ENCODE measurements around the gene OTOP3. TPM values are rescaled to one million over a fixed set of nuclear protein-coding genes. Genes with fewer than 3 reads are reported as not detected.

OTOP3 gene
- total RNA-seq, 4 donors from 2014 or later: 1.6 to 3.8 TPM; not detected in 2

DNA sequence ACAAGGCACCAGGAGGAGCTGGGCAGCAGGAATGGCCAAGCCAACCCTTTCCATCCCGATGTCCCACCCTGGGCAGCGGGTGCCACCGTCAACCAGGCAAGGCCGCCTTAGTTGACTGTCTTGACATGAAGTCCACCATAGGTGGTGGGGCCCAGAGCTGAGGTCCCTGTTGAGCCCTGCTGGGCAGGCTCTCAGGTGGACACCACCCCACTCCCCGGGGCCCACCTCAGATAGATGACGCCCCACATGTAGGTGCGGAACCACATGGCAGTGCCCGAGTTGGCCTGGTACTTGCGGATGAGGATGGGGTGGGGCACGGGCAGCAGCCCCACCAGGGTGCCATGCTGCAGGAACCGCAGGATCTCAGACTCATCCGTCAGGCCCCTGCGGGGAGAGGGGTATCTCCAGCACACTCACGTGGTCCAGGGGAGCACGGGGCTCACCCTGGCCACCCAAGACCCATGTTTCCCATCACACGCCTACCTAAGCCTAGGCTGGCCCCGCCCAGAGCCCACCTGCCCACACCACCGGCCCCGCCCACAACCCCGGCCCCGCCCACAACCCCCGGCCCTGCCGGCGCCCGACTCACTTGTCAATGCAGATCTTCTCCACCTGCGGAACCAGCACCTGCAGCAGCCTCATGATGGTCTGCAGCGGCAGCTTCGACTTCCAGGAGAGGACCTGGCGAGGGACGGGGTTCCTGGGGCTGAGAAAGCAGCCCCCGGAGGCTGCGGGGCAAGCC, 16.2 kb downstream of the OTOP3 start:
- no peak overlapping the region for H3K4me3 ChIP-seq
- WGBS, 2 donors (ENCODE audit: low coverage in 1 of 2): 83% methylated on average over 26 of the region's 32 CpGs; no CpG with 5 or more reads in 1 of the 2 donors
- TF ChIP-seq EP300 (IDR thresholded peaks at IDR 0.05; ENCODE audit: low read depth) (no peak), POLR2AphosphoS5 (IDR thresholded peaks at IDR 0.05) (no peak), POLR2A (IDR thresholded peaks at IDR 0.05) (no peak)
- TF ChIP-seq, protein P1, sequence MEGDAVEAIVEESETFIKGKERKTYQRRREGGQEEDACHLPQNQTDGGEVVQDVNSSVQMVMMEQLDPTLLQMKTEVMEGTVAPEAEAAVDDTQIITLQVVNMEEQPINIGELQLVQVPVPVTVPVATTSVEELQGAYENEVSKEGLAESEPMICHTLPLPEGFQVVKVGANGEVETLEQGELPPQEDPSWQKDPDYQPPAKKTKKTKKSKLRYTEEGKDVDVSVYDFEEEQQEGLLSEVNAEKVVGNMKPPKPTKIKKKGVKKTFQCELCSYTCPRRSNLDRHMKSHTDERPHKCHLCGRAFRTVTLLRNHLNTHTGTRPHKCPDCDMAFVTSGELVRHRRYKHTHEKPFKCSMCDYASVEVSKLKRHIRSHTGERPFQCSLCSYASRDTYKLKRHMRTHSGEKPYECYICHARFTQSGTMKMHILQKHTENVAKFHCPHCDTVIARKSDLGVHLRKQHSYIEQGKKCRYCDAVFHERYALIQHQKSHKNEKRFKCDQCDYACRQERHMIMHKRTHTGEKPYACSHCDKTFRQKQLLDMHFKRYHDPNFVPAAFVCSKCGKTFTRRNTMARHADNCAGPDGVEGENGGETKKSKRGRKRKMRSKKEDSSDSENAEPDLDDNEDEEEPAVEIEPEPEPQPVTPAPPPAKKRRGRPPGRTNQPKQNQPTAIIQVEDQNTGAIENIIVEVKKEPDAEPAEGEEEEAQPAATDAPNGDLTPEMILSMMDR (IDR thresholded peaks at IDR 0.05): no peak
- in situ Hi-C loops (cut with MboI; ENCODE audit: low pct_ligation_motif_present in 1 of 4, low pct_unique_long_range_greater_than_20kb in 1 of 4, low sequenced_read_pairs in 3 of 4): loop anchor here in 1 of 4 donors (25.0 kb wide), 1 partner anchor 235 kb away; the partner anchor contains the start of gene SUMO2
- H3K36me3 ChIP-seq: no peaks in the 10 kb centered on the region
- no peaks in the 10 kb centered on the region for H3K9me3 ChIP-seq
- no peak overlapping the region for H3K27ac ChIP-seq
- H3K4me1 ChIP-seq: peaks cover 0 to 7% (median 2%) of the 10 kb centered on the region in 4 donors
- no peak for DNase-seq
- intact Hi-C loops (cut with DNase I; ENCODE audit: low total_unique reads): no loop called here
- H3K27me3 ChIP-seq: peaks cover 8% of the 10 kb centered on the region

DNA sequence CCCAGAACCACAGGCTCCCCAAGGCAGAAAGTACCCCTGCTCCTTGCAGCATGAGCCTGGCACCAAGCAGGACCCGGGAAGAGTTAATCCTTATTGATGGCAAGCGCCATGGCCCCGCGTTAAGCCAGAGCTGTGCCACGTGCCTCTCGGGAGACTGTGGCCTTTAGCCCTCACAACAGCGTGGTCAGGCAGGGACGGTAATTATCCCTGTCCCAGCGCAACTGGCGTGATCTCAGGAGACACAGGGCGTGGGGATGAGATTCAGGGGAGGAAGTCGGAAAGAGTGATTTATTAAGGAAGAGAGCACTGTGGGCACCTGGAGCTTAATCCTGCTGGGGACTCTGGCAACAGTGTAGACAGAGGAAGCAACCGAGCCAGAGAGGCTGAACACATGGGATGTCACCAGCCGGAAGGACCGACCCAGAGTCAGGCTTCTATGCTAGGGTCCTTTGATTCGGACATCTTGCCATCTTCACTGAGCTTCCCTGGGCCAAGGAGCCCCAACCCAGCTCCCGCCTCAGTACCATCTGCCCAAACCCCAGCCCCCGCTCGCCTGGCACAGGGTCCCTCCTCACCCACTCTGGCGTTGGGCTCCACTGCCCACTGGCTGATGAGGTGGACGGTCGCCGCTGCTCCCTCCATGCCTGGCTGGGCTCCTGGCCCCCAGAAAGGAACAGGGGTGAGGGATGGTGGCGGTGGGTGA, 16.9 kb downstream of the OTOP3 start:
- peaks cover 8% of the 10 kb centered on the region for H3K27me3 ChIP-seq
- no peaks in the 10 kb centered on the region for H3K9me3 ChIP-seq
- H3K4me1 ChIP-seq: peaks cover 0 to 7% (median 2%) of the 10 kb centered on the region in 4 donors
- H3K27ac ChIP-seq: peak overlapping the region in 2 of 4 donors; percentile 8 to 35
- TF ChIP-seq, protein P1 (IDR thresholded peaks at IDR 0.05): no peak
- TF ChIP-seq EP300 (IDR thresholded peaks at IDR 0.05; ENCODE audit: low read depth): no peak
- no peak for TF ChIP-seq POLR2A (IDR thresholded peaks at IDR 0.05)
- no peak for TF ChIP-seq POLR2AphosphoS5 (IDR thresholded peaks at IDR 0.05)
- 66% methylated on average over 23 of the region's 24 CpGs; no CpG with 5 or more reads in 1 of the 2 donors for whole genome bisulfite sequencing, 2 donors (ENCODE audit: low coverage in 1 of 2)
- in situ Hi-C loops (cut with MboI; ENCODE audit: low pct_ligation_motif_present in 1 of 4, low pct_unique_long_range_greater_than_20kb in 1 of 4, low sequenced_read_pairs in 3 of 4) (loop anchor here in 1 of 4 donors (25.0 kb wide), 1 partner anchor 235 kb away; the partner anchor contains the start of gene SUMO2), intact Hi-C loops (cut with DNase I; ENCODE audit: low total_unique reads) (no loop called here)
- DNase-seq: no peak
- H3K36me3 ChIP-seq: no peaks in the 10 kb centered on the region
- no peak overlapping the region for H3K4me3 ChIP-seq

DNA sequence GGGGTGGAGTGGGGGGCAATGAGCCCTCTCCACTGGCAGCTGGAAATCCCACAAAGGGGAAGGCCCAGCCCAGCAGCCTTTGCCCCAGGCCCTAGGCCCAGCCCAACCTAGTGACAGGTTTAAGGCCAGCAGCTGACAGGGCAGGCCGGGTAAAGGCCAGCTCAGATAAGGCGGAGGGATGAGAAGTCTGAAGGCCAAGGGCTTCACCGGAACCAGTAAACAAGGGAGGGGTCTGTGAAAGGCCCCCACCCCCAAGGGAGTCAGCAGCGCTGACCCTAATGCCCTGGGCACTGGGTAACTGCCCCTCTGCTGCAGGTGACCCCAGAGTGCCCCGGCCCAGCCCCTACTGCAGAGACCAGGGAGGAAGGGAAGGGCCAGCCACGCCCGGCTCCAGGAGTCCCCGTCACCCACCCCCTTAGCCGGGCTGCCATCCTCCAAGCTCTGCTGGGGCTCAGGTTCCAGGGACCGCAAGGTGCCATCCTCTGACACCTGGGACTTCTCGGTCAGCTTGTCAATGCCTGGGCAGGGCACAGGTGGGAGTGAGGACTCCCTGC, 17.5 kb downstream of the OTOP3 start:
- no peak overlapping the region for H3K4me3 ChIP-seq
- peak; percentile 45 for DNase-seq
- peaks cover 8% of the 10 kb centered on the region for H3K27me3 ChIP-seq
- 65% methylated on average over 10 of the region's 11 CpGs; no CpG with 5 or more reads in 1 of the 2 donors for WGBS, 2 donors (ENCODE audit: low coverage in 1 of 2)
- TF ChIP-seq EP300 (IDR thresholded peaks at IDR 0.05; ENCODE audit: low read depth) (no peak), POLR2A (IDR thresholded peaks at IDR 0.05) (no peak), POLR2AphosphoS5 (IDR thresholded peaks at IDR 0.05) (no peak)
- TF ChIP-seq, protein P1 (IDR thresholded peaks at IDR 0.05): no peak
- H3K4me1 ChIP-seq: peaks cover 0 to 7% (median 2%) of the 10 kb centered on the region in 4 donors
- H3K27ac ChIP-seq: peak overlapping the region in 2 of 4 donors; percentile 8 to 35
- in situ Hi-C loops (cut with MboI; ENCODE audit: low pct_ligation_motif_present in 1 of 4, low pct_unique_long_range_greater_than_20kb in 1 of 4, low sequenced_read_pairs in 3 of 4) (loop anchor here in 1 of 4 donors (25.0 kb wide), 1 partner anchor 234 kb away; the partner anchor contains the start of gene SUMO2), intact Hi-C loops (cut with DNase I; ENCODE audit: low total_unique reads) (no loop called here)
- H3K36me3 ChIP-seq: no peaks in the 10 kb centered on the region
- no peaks in the 10 kb centered on the region for H3K9me3 ChIP-seq

GRCh38 chr17:74954115-74954514, 18.4 kb downstream of the OTOP3 start:
- TF ChIP-seq POLR2A (IDR thresholded peaks at IDR 0.05) (no peak), EP300 (IDR thresholded peaks at IDR 0.05; ENCODE audit: low read depth) (no peak), POLR2AphosphoS5 (IDR thresholded peaks at IDR 0.05) (no peak)
- TF ChIP-seq, protein P1 (IDR thresholded peaks at IDR 0.05): no peak
- WGBS, 2 donors (ENCODE audit: low coverage in 1 of 2): 95% methylated on average over 15 of the region's 15 CpGs; no CpG with 5 or more reads in 1 of the 2 donors
- Histone ChIP-seq H3K36me3 (no peaks in the 10 kb centered on the region), H3K4me1 (peaks cover 0 to 7% (median 2%) of the 10 kb centered on the region in 4 donors), H3K9me3 (no peaks in the 10 kb centered on the region), H3K27ac (no peak overlapping the region), H3K27me3 (peaks cover 8% of the 10 kb centered on the region), H3K4me3 (no peak overlapping the region)
- intact Hi-C loops (cut with DNase I; ENCODE audit: low total_unique reads) (no loop called here), in situ Hi-C loops (cut with MboI; ENCODE audit: low pct_ligation_motif_present in 1 of 4, low pct_unique_long_range_greater_than_20kb in 1 of 4, low sequenced_read_pairs in 3 of 4) (loop anchor here in 1 of 4 donors (25.0 kb wide), 1 partner anchor 233 kb away; the partner anchor contains the start of gene SUMO2)
- DNase-seq: no peak
